Ascending aorta (tissue), 2 donors: ENCODE data around the gene TMEM130. TPM values are rescaled to one million over a fixed set of nuclear protein-coding genes. Genes with fewer than 3 reads are reported as not detected.

Experiments used
- DNase-seq, 2 donors: peaks; one replicate each; pipeline ENCODE4 v3.0.0-alpha.2; 2019; ENCODE audit warnings: low spot score in 2 of 2
- H3K27ac ChIP-seq, 2 donors: fragments of 200-600 bp; sonication (generic); one replicate each; pipeline ENCODE4 v1.5.1; 2016 to 2017; ENCODE audit warnings: mild to moderate bottlenecking in 1 of 2
- H3K27me3 ChIP-seq: fragments of 200-600 bp; sonication (generic); one replicate; pipeline ENCODE4 v1.5.1; 2017
- H3K36me3 ChIP-seq, 2 donors: fragments of 200-600 bp; sonication (generic); one replicate each; pipeline ENCODE4 v1.5.1; 2016
- H3K4me1 ChIP-seq, 2 donors: fragments of 200-600 bp; sonication (generic); one replicate each; pipeline ENCODE4 v1.5.1; 2016 to 2017; ENCODE audit warnings: mild to moderate bottlenecking in 1 of 2
- H3K4me3 ChIP-seq, 2 donors: fragments of 200-600 bp; sonication (generic); one replicate each; pipeline ENCODE4 v1.5.1; 2016 to 2017; ENCODE audit warnings: mild to moderate bottlenecking in 1 of 2
- H3K9me3 ChIP-seq, 2 donors: fragments of 200-600 bp; sonication (generic); one replicate each; pipeline ENCODE4 v1.5.1; 2016
- intact Hi-C: fragments of 100-400 bp; cut with DNase I; formaldehyde crosslinking; loops from one replicate; pipeline ENCODE4 v1.15.1; 2023
- total RNA-seq: library from RNA; depleted of rRNA; stranded (reverse); fragments of >200 nt; gene quantifications from one replicate; pipeline ENCODE4 v1.1.0, GENCODE V29; 2016
- TF ChIP-seq, protein P1 (sequence below), 3 experiments: fragments of 200-600 bp in 2 of 3; fragments of 450-650 bp in 1 of 3; sonication (generic) in 2 of 3; IDR thresholded peaks; one replicate each; pipeline ENCODE4 v1.5.1; 2016 to 2019; ENCODE audit warnings: antibody characterized with exemption in 3 of 3, mild to moderate bottlenecking in 1 of 3, moderate library complexity in 1 of 3

TMEM130 gene
- total RNA-seq, 1 donor from 2014 or later = 33.6 TPM

DNA sequence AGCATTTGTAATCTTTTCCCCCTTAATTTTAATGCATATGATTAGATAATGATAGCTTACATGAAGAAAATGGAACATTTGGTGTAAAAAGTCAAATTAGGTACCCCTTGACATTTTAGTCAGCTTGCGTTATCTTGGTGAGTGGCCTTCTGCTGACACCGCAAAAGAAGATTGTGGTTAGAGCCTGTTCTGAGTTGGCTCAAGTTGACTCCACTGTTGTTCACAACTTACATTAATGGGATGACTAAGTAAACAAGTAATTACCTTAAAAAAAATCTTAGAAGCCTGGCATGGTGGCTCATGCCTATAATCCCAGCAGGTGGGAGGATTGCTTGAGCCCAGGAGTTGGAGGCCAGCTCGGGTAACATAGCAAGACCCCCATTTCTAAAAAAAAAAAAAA, 32.7 kb upstream of the TMEM130 start:
- no peak for DNase-seq
- Histone ChIP-seq H3K27ac (no peak overlapping the region), H3K4me3 (no peak overlapping the region), H3K36me3 (peaks cover 83 to 98% of the 10 kb centered on the region in 2 donors), H3K9me3 (no peaks in the 10 kb centered on the region), H3K4me1 (no peaks in the 10 kb centered on the region), H3K27me3 (no peaks in the 10 kb centered on the region)
- intact Hi-C loops = no loop called here
- TF ChIP-seq, protein P1, sequence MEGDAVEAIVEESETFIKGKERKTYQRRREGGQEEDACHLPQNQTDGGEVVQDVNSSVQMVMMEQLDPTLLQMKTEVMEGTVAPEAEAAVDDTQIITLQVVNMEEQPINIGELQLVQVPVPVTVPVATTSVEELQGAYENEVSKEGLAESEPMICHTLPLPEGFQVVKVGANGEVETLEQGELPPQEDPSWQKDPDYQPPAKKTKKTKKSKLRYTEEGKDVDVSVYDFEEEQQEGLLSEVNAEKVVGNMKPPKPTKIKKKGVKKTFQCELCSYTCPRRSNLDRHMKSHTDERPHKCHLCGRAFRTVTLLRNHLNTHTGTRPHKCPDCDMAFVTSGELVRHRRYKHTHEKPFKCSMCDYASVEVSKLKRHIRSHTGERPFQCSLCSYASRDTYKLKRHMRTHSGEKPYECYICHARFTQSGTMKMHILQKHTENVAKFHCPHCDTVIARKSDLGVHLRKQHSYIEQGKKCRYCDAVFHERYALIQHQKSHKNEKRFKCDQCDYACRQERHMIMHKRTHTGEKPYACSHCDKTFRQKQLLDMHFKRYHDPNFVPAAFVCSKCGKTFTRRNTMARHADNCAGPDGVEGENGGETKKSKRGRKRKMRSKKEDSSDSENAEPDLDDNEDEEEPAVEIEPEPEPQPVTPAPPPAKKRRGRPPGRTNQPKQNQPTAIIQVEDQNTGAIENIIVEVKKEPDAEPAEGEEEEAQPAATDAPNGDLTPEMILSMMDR (IDR thresholded peaks at IDR 0.05) = no peak

DNA sequence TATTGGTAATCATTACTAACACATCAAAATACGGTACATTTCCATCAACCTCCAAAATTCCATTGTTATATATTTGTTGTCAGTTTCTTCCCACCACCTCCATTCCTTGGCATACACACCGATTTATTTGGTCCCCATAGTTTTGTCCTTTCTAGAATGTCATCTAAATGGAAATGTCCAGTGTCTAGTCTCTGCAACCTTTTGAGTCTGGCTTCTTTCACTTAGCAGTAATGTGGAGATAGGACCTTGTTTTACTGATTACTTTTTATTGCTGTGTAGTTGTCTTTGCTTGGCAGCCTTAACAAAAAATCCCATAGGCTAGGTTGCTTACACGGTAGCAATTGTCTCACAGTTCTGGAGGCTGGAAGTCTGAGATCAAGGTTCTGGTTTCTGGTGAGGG, 31.0 kb upstream of the TMEM130 start:
- intact Hi-C loops = no loop called here
- peaks cover 91 to 98% of the 10 kb centered on the region in 2 donors for H3K36me3 ChIP-seq
- H3K4me3 ChIP-seq = no peak overlapping the region
- H3K27ac ChIP-seq = no peak overlapping the region
- H3K9me3 ChIP-seq = no peaks in the 10 kb centered on the region
- H3K27me3 ChIP-seq = no peaks in the 10 kb centered on the region
- TF ChIP-seq, protein P1 (IDR thresholded peaks at IDR 0.05) = no peak
- DNase-seq = no peak
- H3K4me1 ChIP-seq = no peaks in the 10 kb centered on the region

DNA sequence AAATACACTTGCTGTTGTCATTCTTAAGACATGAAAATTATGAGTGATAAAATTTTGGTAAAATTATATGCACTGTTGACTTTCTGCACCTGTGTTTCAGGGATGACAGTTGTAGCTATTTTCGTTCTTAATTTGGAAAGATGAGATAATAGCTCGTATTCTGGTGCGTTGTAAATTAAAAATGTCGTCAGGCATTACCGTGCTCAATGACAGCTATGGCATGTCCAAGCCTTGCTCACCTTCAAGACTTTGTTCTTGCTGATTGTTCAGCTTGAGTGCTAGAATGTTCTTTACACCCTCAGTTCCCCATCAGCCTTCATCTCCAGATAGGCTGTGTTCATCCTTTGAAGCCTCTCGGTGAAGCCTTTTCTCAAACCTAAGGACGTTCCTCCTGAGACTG, 30.0 kb upstream of the TMEM130 start:
- no peaks in the 10 kb centered on the region for H3K4me1 ChIP-seq
- TF ChIP-seq, protein P1 (IDR thresholded peaks at IDR 0.05) = no peak
- intact Hi-C loops = no loop called here
- H3K36me3 ChIP-seq = peaks cover 91% of the 10 kb centered on the region in 2 donors
- no peak for DNase-seq
- H3K27ac ChIP-seq = no peak overlapping the region
- no peak overlapping the region for H3K4me3 ChIP-seq
- no peaks in the 10 kb centered on the region for H3K9me3 ChIP-seq
- H3K27me3 ChIP-seq = no peaks in the 10 kb centered on the region

DNA sequence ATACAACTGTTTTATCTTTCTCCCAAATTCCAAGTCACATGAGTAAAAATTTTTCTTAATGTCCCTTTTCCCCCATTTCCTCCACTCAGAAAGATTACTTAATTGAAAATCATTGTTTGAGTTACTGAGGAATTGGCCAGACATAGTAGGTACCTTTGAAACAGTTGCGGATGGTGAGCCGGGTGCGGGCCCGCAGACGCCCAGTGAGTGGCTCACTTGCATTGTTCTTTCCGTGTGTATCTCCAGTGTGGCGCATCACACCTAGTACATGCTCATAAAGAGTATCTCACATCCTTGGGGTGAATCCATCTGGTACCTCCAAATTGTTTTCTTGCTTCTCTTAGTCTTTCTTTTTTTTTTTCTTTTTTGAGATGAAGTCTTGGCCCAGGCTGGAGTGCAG, 22.8 kb upstream of the TMEM130 start:
- intact Hi-C loops = no loop called here
- H3K27me3 ChIP-seq = no peaks in the 10 kb centered on the region
- H3K36me3 ChIP-seq = peaks cover 68 to 75% of the 10 kb centered on the region in 2 donors
- TF ChIP-seq, protein P1 (IDR thresholded peaks at IDR 0.05) = no peak
- H3K4me3 ChIP-seq = no peak overlapping the region
- H3K27ac ChIP-seq = no peak overlapping the region
- no peak for DNase-seq
- H3K4me1 ChIP-seq = no peaks in the 10 kb centered on the region
- no peaks in the 10 kb centered on the region for H3K9me3 ChIP-seq

DNA sequence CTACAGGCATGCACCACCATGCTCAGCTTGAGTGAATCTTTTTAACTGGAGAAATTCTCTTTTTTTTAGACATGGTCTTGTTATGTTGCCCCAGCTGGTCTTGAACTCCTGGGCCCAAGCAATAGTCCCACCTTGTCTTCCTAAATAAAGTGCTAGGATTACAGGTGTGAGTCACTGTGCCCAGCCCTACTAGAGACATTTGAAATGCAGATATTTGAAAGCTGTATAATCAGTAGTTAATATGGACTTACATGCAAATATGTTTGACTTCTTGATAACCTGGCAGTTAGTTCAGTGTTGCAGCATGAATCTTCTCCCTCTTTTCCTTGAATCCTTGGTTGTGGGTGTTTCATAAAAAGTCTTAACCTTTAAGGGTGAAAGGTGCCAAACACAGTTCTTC, 17.2 kb upstream of the TMEM130 start:
- Histone ChIP-seq H3K27me3 (no peaks in the 10 kb centered on the region), H3K36me3 (peaks cover 40 to 63% of the 10 kb centered on the region in 2 donors), H3K9me3 (no peaks in the 10 kb centered on the region), H3K27ac (no peak overlapping the region), H3K4me3 (no peak overlapping the region), H3K4me1 (no peaks in the 10 kb centered on the region)
- DNase-seq = no peak
- intact Hi-C loops = no loop called here
- TF ChIP-seq, protein P1 (IDR thresholded peaks at IDR 0.05) = no peak

DNA sequence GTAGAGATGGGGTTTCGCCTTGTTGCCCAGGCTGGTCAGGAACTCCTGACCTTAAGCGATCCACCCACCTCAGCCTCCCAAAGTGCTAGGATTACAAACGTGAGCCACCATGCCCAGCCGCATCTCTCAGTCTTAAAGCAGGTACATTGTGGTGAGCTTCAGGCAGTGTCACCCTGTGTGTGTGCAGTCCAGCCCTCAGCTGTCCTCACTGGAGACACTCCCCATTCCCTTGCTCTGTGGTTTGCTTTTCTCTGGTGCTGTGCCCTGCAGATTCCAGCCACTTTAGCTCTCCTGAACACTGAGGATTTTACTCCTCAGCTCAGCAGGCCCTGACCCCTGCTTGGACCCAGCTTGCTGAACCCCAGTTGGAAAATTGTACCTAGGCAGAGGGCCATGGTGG, 14.6 kb upstream of the TMEM130 start:
- no peak for DNase-seq
- Histone ChIP-seq H3K36me3 (peaks cover 23 to 55% of the 10 kb centered on the region in 2 donors), H3K4me3 (no peak overlapping the region), H3K9me3 (no peaks in the 10 kb centered on the region), H3K27ac (no peak overlapping the region), H3K27me3 (no peaks in the 10 kb centered on the region), H3K4me1 (peaks cover 2 to 7% of the 10 kb centered on the region in 2 donors)
- intact Hi-C loops = no loop called here
- TF ChIP-seq, protein P1 (IDR thresholded peaks at IDR 0.05) = no peak
